Stimulated activated CD8-positive, alpha-beta memory T cell treated with anti-CD3 and anti-CD28 coated beads, Interleukin-15, amount 100 ng/mL, for 4 hours (primary cell): ENCODE measurements around the gene ADGRG3.

ENCODE experiments used
- DNase-seq, 2 donors: peaks; one replicate each; pipeline ENCODE4 v3.0.0-alpha.2; 2020; ENCODE audit warnings: low read depth in 2 of 2

The ADGRG3 gene

GRCh38 chr16:57646388-57647039 lies 21.6 kb upstream of the ADGRG3 start:
- peak in 1 of 2 donors; percentile 7 for DNase-seq

DNA sequence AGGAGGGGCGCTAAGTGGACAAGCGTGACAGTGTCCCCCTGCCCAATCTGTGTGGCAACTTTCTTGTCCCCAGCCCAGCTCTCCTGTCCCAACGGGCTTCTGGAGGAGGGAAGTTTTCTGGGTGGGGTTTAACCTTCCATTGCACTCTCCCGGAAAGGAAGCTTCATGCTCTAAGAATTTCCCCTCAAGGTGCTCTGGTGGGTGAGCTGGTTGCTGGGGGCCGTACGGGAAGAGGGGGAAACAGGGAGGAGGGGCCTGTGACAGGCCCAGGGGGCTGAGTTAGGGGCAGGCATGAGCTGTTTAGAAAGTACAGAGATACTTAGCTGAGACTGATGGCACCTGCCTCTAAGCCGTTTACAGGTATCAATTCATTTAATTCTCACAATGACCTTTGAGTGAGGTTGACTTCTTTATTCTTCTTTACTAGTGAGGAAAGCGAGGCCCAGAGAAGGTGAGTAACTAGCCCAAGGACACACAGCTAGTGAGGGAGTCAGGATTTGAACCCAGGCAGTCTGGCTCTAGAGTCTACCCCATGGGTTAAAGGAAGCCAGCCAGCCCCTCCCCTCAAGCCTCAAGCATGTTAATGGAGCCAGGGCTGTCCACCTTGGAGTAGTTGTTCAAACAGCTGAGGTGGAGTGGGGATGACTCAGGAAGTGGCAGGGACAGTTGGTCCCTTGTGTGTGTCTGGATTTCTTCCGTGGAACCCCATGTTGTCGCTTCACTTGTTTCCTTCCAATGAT lies 20.8 kb upstream of the ADGRG3 start:
- DNase-seq: no peak

GRCh38 chr16:57648125-57648524 lies 20.0 kb upstream of the ADGRG3 start:
- DNase-seq: no peak

- peak; percentile 57 to 70 for DNase-seq
Observed at GRCh38 chr16:57648581-57649442, 19.3 kb upstream of the ADGRG3 start.

GRCh38 chr16:57649443-57649751 lies 18.7 kb upstream of the ADGRG3 start:
- DNase-seq: no peak

GRCh38 chr16:57649846-57650245 lies 18.3 kb upstream of the ADGRG3 start:
- DNase-seq: no peak

DNA sequence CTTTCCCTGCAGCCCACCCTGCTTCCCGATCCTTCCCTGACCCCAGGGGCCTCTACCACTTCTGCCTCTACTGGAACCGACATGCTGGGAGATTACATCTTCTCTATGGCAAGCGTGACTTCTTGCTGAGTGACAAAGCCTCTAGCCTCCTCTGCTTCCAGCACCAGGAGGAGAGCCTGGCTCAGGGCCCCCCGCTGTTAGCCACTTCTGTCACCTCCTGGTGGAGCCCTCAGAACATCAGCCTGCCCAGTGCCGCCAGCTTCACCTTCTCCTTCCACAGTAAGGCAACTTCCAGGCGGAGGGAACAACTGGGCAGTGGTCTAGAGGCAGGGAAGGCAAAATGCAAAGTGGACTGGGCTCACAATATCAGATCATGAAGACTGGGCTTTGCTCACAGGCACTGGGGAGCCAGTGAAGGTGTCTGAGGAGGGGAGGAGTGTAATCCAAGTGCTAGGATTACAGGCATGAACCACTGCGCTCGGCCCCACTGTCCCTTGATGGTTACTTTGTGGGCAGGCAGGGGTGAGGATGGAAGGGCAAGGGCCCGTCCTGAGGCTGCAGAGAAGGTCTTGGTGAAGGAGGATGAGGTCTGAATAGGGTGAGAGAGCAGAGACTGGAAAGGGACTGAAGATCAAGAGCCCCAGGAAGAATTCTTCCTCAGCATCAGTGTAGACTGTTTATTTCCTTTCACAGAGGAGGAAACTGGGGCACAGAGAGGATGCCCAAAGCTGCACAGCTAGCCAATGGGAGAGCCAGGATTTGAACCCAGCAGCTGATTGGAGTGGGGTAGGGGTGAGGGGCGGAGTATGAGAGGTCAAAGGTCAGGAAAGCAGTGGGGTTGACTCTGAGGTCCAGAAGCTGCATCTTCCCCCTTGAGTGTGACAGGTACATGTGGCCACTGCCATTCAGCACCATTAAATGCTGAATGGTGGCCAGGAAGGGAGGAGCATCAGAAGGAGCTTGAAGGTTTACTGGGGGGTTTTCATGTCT lies 16.5 kb upstream of the ADGRG3 start:
- no peak for DNase-seq

DNA sequence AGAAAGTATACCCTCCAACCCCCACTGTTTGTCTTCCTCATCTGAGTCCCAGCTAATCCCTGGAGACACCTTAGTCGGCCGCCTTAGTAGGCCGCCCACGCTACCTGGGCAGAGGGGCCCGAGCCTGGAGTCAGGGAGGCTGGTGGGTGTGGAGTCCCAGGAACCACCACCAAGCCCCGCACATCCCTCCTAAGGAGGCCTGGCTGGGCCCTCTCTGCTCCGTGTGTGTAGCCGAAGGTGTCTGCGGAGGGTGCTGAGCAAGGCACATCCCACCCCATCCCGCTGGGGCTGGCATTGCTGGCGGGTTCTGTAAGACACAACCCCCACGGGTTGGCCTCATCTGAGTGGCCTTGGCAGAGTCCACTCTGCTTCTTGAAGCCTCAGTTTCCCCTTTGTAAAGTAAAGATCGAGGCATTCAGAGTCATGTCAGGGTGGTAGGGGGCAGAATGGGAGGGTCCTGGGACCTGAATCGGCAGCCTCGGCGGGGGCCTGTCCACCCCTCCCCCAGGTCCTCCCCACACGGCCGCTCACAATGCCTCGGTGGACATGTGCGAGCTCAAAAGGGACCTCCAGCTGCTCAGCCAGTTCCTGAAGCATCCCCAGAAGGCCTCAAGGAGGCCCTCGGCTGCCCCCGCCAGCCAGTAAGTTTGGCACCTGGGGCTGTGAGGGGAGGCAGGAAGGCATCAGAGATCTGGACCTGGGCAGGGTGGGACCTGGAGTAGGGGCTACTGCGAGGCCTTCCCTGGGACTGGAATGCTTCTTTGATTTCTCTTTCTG lies 15.2 kb upstream of the ADGRG3 start:
- no peak for DNase-seq

DNA sequence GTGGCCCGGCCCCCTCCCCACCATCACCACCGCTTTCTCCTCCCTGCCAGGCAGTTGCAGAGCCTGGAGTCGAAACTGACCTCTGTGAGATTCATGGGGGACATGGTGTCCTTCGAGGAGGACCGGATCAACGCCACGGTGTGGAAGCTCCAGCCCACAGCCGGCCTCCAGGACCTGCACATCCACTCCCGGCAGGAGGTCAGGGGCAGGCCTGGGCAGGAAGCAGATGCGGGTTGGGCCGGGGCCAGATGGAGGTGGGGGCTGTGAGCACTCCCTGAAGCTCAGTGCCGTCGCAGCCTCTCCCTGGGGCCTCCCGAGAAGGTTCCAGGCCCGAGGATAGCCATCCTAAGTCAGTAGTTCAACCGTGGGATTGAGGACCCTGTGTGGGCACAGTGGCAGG lies 14.2 kb upstream of the ADGRG3 start:
- DNase-seq: no peak

DNA sequence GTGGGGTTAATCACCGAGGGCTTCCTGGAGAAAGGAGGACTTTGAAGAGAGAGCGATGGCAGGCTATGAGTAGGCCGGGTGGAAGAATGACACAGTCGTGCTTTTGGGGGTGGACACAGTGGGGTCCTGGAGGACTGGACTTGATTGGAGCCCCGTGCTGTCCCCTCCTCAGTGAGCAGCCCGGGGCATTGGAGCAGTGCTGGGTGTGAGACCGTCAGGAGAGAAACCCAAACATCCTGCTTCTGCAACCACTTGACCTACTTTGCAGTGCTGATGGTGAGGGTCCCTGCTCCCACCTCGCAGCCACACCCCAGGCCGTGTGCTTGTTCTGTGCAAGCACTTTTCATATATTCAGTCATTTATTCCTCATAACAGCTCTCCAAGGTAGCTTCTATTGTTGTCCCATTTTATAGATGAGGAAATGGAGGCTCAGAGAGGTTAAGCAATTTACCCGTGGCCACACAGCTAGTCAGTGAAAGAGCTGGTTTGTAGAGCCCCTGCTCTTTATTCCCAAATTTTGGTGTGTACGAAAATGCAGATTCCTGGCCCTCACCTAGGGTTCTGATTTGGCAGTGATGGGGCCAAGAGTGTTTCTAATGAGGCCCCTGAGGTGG lies 11.7 kb upstream of the ADGRG3 start:
- no peak for DNase-seq

GRCh38 chr16:57657228-57657627 lies 10.9 kb upstream of the ADGRG3 start:
- DNase-seq: no peak

GRCh38 chr16:57658130-57658877 lies 9.8 kb upstream of the ADGRG3 start:
- no peak for DNase-seq

- DNase-seq: no peak
Observed at GRCh38 chr16:57658878-57659674, 9.0 kb upstream of the ADGRG3 start.

GRCh38 chr16:57660715-57661463 lies 7.2 kb upstream of the ADGRG3 start:
- DNase-seq: no peak

GRCh38 chr16:57661510-57661909 lies 6.6 kb upstream of the ADGRG3 start:
- DNase-seq: no peak

DNA sequence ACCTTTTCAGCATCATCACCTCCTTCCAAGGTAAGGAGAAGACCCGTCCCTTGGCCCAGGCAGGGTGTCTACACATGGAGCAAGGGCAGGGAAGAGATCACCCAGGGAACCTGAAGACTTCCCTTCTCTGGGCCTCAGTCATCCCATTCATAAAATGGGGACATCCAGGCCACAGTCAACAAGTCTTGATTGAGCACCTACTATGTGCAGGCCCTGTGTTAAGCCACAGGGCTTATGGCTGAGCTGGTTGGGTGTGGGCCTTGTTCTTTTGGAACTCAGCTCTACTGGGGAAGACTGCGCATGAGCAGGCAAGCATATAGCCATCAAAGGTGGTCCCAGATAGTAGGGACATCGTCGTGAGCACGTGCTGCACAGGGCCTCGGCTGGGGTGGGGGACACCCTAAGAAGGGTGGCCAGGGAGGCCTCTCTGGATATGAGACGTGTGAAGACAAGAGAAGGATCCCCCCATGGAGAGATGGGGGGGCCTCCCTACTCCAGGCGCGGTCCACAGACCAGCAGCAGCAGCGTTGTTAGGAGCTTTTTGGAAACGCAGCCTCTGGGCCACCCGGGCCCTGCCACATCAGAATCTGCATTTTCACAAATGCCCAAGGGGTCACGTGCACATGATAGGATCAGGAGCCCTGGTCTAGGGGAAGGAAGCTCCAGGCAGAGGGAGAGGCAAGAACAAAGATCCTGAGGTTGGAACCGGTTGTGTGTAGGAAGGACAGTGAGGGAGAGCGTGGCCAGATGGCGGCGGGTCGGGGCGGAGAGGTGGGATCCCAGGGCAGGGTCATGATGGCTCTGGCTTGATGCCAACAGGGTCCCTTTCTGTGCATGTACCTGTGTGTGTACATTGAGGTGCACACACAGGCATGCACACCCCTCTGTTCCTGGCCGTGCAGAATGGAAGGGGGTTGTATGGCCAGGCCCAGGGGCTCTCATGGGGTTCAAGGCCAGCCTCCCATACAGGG lies 5.9 kb upstream of the ADGRG3 start:
- DNase-seq: no peak

GRCh38 chr16:57663436-57663835 lies 4.7 kb upstream of the ADGRG3 start:
- DNase-seq: no peak
